Heart left ventricle (tissue), 16 donors: ENCODE results near the gene MTUS2. TPM values are rescaled to one million over a fixed set of nuclear protein-coding genes. Genes with fewer than 3 reads are reported as not detected.
"Not testable (repeated sequence)": the region's sequence is repeated elsewhere in the genome, so short reads cannot be mapped to it uniquely, and the experiment has no call there.

Experiments used
- ATAC-seq, 4 donors: fragments of 200-7000 bp; cut with Tn5 transposase; one replicate each; pipeline ENCODE4 v1.9.1; 2020 to 2022; ENCODE audit warnings: moderate library complexity in 4 of 4, mild to moderate bottlenecking in 3 of 4, moderate number of reproducible peaks in 1 of 4
- DNase-seq, 5 donors: peaks; one replicate each; pipeline ENCODE4 v3.0.0-alpha.2; 2020
- H3K27ac ChIP-seq, 12 donors: fragments of 200-600 bp; sonication (generic) in 4 of 12; one replicate each; pipeline versions ENCODE4 v1.5.0 to v1.8.0; 2016 to 2022; ENCODE audit warnings: mild to moderate bottlenecking in 2 of 12
- H3K27me3 ChIP-seq, 9 donors: fragments of 200-600 bp; sonication (generic) in 2 of 9; one replicate each; pipeline versions ENCODE4 v1.5.1 to v1.8.0; 2016 to 2022; ENCODE audit warnings: mild to moderate bottlenecking in 3 of 9
- H3K36me3 ChIP-seq, 9 donors: fragments of 200-600 bp; sonication (generic) in 2 of 9; one replicate each; pipeline versions ENCODE4 v1.5.0 to v1.8.0; 2018 to 2022; ENCODE audit warnings: mild to moderate bottlenecking in 2 of 9
- H3K4me1 ChIP-seq, 12 donors: fragments of 200-600 bp; sonication (generic) in 4 of 12; one replicate each; pipeline versions ENCODE4 v1.5.0 to v1.8.0; 2016 to 2022; ENCODE audit warnings: mild to moderate bottlenecking in 3 of 12
- H3K4me3 ChIP-seq, 12 donors: fragments of 200-600 bp; sonication (generic) in 4 of 12; one replicate each; pipeline versions ENCODE4 v1.5.0 to v1.8.0; 2017 to 2022; ENCODE audit warnings: mild to moderate bottlenecking in 9 of 12, moderate library complexity in 4 of 12
- H3K9me3 ChIP-seq, 12 donors: fragments of 200-600 bp; sonication (generic) in 4 of 12; one replicate each; pipeline versions ENCODE4 v1.5.0 to v1.8.0; 2016 to 2022; ENCODE audit warnings: mild to moderate bottlenecking in 1 of 12
- POLR2A ChIP-seq, 2 donors: fragments of 450-650 bp; IDR thresholded peaks; one replicate each; pipeline ENCODE4 v1.6.1; 2017; ENCODE audit warnings: antibody characterized with exemption in 2 of 2, mild to moderate bottlenecking in 2 of 2, moderate library complexity in 2 of 2
- WGBS, 4 donors: extraction: QIAGEN DNeasy Blood & Tissue Kit in 2 of 4; methylation state at CpG; one replicate each; pipeline versions ENCODE4 v1.1.5 to v1.1.7; 2013 to 2018; 5-methylcytosine and 5-hydroxymethylcytosine counted together
- intact Hi-C, 10 donors: fragments of 100-400 bp; cut with DNase I; formaldehyde crosslinking; loops; one replicate each; pipeline versions ENCODE4 v1.11.1 to v1.14.2; 2022
- polyA plus RNA-seq, 2 donors: library from polyadenylated mRNA; stranded (reverse); fragments of 200-250 nt; gene quantifications; one replicate each; pipeline ENCODE4 v1.2.3, GENCODE V29; 2013
- total RNA-seq, 9 donors: library from RNA; depleted of rRNA in 2 of 9; stranded (reverse); fragments of >200 nt in 2 of 9; fragmentation: NEBNext Ultra II Directional in 3 of 9; extraction: Animal tissue kit (Norgen Biotek cat#: 25700) in 3 of 9; gene quantifications; one replicate each; pipeline versions ENCODE4 v1.1.0 to v1.2.4, GENCODE V29; 2016 to 2023
- TF ChIP-seq, protein P1 (sequence below), 12 donors: fragments of 200-600 bp; sonication (generic) in 4 of 12; IDR thresholded peaks; one replicate each; pipeline versions ENCODE4 v1.5.0 to v1.8.0; 2018 to 2022; ENCODE audit warnings: antibody characterized with exemption in 12 of 12, mild to moderate bottlenecking in 5 of 12
- donor health status: ischemic (EF 13 %, LVEDD 7.1; RV severe dilation, severe dysfunction).
- donor health status: healthy with polysubstance abuse.
- donor health status: DM: no; HTN: yes; CAD: no.
- donor health status: DM: no; HTN: no; CAD: no.
- donor health status: ischemic (EF 25% LVEDD 6.9; RV normal size, moderate dysfunction).
- donor health status: ischemic (EF 25% LVEDD 5.7; RV mildly dilated, moderate dysfunction).
- donor health status: healthy.
- donor health status: DM: yes; HTN: yes; CAD: no.
- donor health status: ischemic (EF 35%, LVEDD 5.7; RV mildly dilated, moderate dysfunction).
- donor health status: nonischemic (EF 11% LVEDD 7.7; RV severe dilation, severe dysfunction).
- donor health status: DM: yes; HTN: yes; CAD: no.
- donor health status: PGD.
- donor health status: ischemic (EF 29% LVEDD 5.4; RV normal size, mild dysfunction).
- donor health status: nonischemic (EF 23%, LVEDD 6.1; RV moderate dilation, normal function).

MTUS2 gene
- total and polyA plus RNA-seq, 11 donors = 28.7 to 174 (median 67.9) TPM

DNA sequence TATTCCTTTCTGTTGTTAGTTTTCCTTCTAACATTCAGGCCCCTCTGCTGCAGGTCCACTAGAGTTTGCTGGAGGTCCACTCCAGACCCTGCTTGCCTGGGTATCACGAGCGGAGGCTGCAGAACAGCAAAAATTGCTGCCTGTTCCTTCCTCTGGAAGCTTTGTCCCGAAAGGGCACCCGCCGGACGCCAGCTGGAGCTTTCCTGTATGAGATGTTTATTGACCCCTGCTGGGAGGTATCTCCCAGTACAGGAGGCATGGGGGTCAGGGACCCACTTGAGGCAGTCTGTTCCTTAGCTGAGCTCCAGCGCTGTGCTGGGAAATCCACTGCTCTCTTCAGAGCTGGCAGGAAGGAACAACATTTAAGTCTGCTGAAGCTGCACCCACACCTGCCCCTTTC, 516.2 kb downstream of the MTUS2 start:
- no peaks in the 10 kb centered on the region for H3K36me3 ChIP-seq
- no peaks in the 10 kb centered on the region for H3K4me1 ChIP-seq
- no peak overlapping the region for H3K27ac ChIP-seq
- ATAC-seq (no peak), DNase-seq (no peak)
- no peak overlapping the region for H3K4me3 ChIP-seq
- H3K27me3 ChIP-seq = no peaks in the 10 kb centered on the region
- no peak for TF ChIP-seq POLR2A (IDR thresholded peaks at IDR 0.05)
- TF ChIP-seq, protein P1, sequence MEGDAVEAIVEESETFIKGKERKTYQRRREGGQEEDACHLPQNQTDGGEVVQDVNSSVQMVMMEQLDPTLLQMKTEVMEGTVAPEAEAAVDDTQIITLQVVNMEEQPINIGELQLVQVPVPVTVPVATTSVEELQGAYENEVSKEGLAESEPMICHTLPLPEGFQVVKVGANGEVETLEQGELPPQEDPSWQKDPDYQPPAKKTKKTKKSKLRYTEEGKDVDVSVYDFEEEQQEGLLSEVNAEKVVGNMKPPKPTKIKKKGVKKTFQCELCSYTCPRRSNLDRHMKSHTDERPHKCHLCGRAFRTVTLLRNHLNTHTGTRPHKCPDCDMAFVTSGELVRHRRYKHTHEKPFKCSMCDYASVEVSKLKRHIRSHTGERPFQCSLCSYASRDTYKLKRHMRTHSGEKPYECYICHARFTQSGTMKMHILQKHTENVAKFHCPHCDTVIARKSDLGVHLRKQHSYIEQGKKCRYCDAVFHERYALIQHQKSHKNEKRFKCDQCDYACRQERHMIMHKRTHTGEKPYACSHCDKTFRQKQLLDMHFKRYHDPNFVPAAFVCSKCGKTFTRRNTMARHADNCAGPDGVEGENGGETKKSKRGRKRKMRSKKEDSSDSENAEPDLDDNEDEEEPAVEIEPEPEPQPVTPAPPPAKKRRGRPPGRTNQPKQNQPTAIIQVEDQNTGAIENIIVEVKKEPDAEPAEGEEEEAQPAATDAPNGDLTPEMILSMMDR (IDR thresholded peaks at IDR 0.05) = no peak
- H3K9me3 ChIP-seq = peaks cover 0 to 7% (median 0%) of the 10 kb centered on the region in 12 donors
- intact Hi-C loops = no loop called here
- WGBS, 4 donors = 64 to 84% (median 74%) methylated on average over 4 to 7 of the region's 7 CpGs

DNA sequence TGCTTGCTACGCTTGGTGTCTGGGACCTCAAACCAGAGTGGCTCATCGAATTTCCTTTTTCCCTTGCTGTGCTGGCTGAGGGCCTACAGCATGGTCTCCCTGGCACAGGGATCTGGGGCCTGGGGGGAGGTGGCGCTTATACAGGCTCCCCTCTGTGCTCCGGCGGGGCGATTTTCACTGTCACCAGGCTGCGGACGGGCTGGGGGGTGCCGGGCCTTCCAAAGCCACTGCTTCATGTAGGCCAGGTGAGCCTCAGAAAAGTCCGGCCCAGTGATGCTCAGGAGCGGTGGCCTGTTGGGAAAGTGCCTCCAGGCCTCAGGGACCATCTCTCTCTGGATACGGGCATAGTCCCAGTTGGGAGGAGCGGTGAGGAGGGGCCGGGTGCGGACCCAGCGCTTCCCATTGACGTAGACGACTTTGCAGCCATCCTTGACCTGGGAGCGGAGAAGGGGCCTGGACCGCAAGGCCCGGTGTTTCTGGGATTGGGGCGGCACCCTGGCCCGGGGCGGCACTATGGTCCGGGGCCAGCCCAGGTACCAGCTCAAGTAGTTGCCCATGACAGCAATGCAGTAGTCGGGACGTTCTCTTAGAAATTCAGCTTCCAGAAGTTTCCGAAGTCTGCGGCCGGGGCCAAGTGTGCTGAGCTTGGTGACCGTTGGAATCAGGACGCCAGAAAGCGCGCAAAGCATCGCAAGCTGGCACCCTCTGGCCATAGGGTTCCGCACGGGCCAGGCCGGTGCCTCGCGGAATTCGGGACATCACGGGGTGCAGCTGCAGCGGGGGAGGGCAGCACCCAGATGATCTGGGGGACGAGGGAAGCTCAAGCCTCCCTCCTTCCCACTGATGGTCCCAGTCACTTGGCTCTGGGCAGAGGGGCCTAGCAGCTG, 519.5 kb downstream of the MTUS2 start:
- H3K27ac ChIP-seq = no peak overlapping the region
- DNase-seq (no peak), ATAC-seq (peak in 1 of 4 donors; percentile 22)
- H3K27me3 ChIP-seq = no peaks in the 10 kb centered on the region
- H3K9me3 ChIP-seq = peaks cover 0 to 24% (median 0%) of the 10 kb centered on the region in 12 donors
- TF ChIP-seq, protein P1 (IDR thresholded peaks at IDR 0.05) = no peak
- no peak for TF ChIP-seq POLR2A (IDR thresholded peaks at IDR 0.05)
- WGBS, 4 donors = 84 to 96% (median 95%) methylated on average over 40 to 44 of the region's 44 CpGs
- H3K4me1 ChIP-seq = no peaks in the 10 kb centered on the region
- H3K36me3 ChIP-seq = no peaks in the 10 kb centered on the region
- H3K4me3 ChIP-seq = no peak overlapping the region
- intact Hi-C loops = no loop called here

DNA sequence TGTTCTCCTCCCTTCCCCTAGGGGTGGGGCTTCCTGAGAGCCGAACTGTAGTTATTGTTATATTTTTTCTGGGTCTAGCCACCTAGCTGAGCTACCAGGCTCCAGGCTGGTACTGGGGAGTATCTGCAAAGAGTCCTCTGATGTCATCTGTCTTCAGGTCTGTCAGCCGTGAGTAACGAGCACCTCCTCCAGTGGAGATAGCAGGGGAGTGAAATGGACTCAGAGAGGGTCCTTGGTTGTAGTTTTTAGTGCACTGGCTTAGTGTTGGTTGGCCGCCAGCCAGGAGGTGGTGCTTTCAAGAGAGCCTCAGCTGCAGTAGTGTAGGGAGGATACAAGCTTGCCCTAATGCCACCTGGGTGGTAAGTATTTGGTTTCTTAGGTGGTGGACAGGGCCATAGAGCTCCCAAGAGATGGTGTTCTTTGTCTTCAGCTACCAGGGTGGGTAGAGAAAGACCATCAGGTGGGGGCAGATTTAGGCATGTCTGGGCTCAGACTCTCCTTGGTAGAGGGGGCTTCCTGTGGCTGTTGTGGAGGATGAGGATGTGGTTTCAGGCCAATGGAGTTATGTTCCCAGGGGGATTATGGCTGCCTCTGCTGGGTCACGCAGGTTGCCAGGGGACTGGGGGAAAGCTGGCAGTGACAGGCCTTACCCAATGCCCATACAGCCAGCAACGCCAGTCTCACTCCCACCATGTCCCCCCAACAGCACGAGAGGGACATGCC, 525.9 kb downstream of the MTUS2 start:
- intact Hi-C loops = loop anchor here in 3 of 10 donors (5.0 kb wide), 1 partner anchor 134 kb away; no protein-coding TSS in a partner anchor
- not testable (repeated sequence) for ATAC-seq, H3K4me3 ChIP-seq, H3K27me3 ChIP-seq, DNase-seq, H3K4me1 ChIP-seq, H3K36me3 ChIP-seq, H3K27ac ChIP-seq
- peaks cover 0 to 23% (median 0%) of the 10 kb centered on the region in 12 donors for H3K9me3 ChIP-seq
- 50 to 63% (median 57%) methylated on average over 5 to 7 of the region's 7 CpGs for WGBS, 4 donors

DNA sequence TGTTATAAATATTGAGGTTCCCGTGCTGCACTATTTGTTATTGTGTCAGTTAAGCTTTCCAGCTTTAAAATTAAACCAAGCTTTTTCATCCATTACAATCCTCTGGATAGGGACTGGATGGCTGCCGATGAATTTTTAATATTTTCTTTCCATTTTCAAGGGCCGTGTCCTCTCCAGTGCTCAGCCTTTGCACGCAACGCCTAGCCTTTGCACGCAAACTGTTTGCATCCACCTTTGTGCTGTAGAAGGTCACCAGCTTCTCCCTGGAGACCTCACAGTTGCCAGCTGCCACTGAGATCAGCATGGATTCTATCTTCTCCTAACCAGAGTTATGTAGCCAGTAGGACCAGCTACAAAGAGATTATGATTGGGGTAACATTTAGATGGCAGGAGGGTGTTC, 534.9 kb downstream of the MTUS2 start:
- Histone ChIP-seq H3K9me3 (no peaks in the 10 kb centered on the region), H3K36me3 (no peaks in the 10 kb centered on the region), H3K4me1 (peaks cover 0 to 7% (median 0%) of the 10 kb centered on the region in 12 donors), H3K27me3 (no peaks in the 10 kb centered on the region), H3K4me3 (no peak overlapping the region), H3K27ac (no peak overlapping the region)
- intact Hi-C loops = no loop called here
- no peak for ATAC-seq
- TF ChIP-seq, protein P1 (IDR thresholded peaks at IDR 0.05) = no peak
- no peak for TF ChIP-seq POLR2A (IDR thresholded peaks at IDR 0.05)
- 82 to 84% (median 83%) methylated on average over 6 of the region's 6 CpGs for WGBS, 4 donors
- no peak for DNase-seq
